Body of pancreas (tissue), 4 donors: ENCODE data around the gene ANKRD31. TPM values are rescaled to one million over a fixed set of nuclear protein-coding genes. Genes with fewer than 3 reads are reported as not detected.

Experiments used
- ATAC-seq: fragments of 150-250 bp; one replicate; pipeline ENCODE4 v1.9.1; 2016
- DNase-seq, 4 donors: peaks; one replicate each; pipeline ENCODE4 v3.0.0-alpha.2; 2019
- H3K27ac ChIP-seq, 4 donors: fragments of 200-600 bp; sonication (generic); 1 replicate in 3 of 4; 2 replicates in 1 of 4; pipeline versions ENCODE4 v1.5.1 to v1.6.1; 2016 to 2019; ENCODE audit warnings: mild to moderate bottlenecking in 1 of 4, mixed read lengths in 1 of 4, moderate library complexity in 1 of 4
- H3K27me3 ChIP-seq, 2 donors: fragments of 200-600 bp; sonication (generic); one replicate each; pipeline ENCODE4 v1.6.0; 2016; ENCODE audit warnings: mild to moderate bottlenecking in 1 of 2
- H3K36me3 ChIP-seq, 2 donors: fragments of 200-600 bp; sonication (generic); replicated peaks in 1 of 2; 2 replicates each; pipeline ENCODE4 v1.5.1; 2016; ENCODE audit warnings: low read depth in 2 of 2; ENCODE audit not compliant: insufficient read depth in 1 of 2
- H3K4me1 ChIP-seq: fragments of 200-600 bp; sonication (generic); one replicate; pipeline ENCODE4 v1.6.0; 2016
- H3K4me3 ChIP-seq, 2 donors: fragments of 200-600 bp; sonication (generic); 1 replicate in 1 of 2; 2 replicates in 1 of 2; pipeline ENCODE4 v1.5.1; 2016 to 2019
- H3K9me3 ChIP-seq, 3 donors: fragments of 200-600 bp; sonication (generic); 1 replicate in 2 of 3; 2 replicates in 1 of 3; pipeline ENCODE4 v1.5.1; 2016
- POLR2A ChIP-seq, 3 donors: fragments of 450-650 bp; IDR thresholded peaks; one replicate each; pipeline ENCODE4 v1.6.1; 2016; ENCODE audit warnings: antibody characterized with exemption in 3 of 3, mild to moderate bottlenecking in 2 of 3
- WGBS, 2 donors: methylation state at CpG; one replicate each; pipeline ENCODE4 v1.1.5; 2017; 5-methylcytosine and 5-hydroxymethylcytosine counted together
- intact Hi-C: fragments of 100-400 bp; cut with DNase I; formaldehyde crosslinking; loops from one replicate; pipeline ENCODE4 v1.15.1; 2023
- total RNA-seq, 2 donors: library from RNA; depleted of rRNA; stranded (reverse); fragments of >200 nt; gene quantifications; one replicate each; pipeline ENCODE4 v1.1.0, GENCODE V29; 2016
- TF ChIP-seq, protein P1 (sequence below), 7 experiments: fragments of 450-650 bp in 4 of 7; fragments of 200-600 bp in 3 of 7; sonication (generic) in 3 of 7; IDR thresholded peaks; one replicate each; pipeline ENCODE4 v1.5.1; 2016 to 2019; ENCODE audit warnings: antibody characterized with exemption in 7 of 7

The ANKRD31 gene
- total RNA-seq, 2 donors from 2014 or later = 0.33 to 0.78 TPM

DNA sequence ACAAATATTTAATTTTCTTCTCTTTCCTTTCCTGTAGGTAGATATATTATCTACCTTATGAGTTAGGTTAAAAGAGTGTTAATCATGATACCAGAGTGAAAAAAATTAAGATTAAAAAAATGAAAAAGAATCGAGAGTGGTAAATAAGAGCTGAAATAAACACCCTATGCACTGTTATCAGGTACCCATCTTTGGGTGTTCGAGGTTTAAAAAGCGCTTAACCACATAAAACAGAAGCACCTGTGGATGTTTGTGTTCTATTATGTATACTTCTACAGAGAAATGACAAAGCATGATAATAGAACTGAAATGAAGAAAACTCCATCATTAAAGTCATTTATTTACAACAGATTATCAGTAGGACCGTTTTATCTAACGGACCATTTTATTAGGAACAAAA lies 158.7 kb downstream of the ANKRD31 start:
- H3K27me3 ChIP-seq = no peaks in the 10 kb centered on the region
- DNase-seq = no peak
- no peaks in the 10 kb centered on the region for H3K9me3 ChIP-seq
- H3K36me3 ChIP-seq = no peaks in the 10 kb centered on the region
- H3K27ac ChIP-seq = no peak overlapping the region
- TF ChIP-seq, protein P1, sequence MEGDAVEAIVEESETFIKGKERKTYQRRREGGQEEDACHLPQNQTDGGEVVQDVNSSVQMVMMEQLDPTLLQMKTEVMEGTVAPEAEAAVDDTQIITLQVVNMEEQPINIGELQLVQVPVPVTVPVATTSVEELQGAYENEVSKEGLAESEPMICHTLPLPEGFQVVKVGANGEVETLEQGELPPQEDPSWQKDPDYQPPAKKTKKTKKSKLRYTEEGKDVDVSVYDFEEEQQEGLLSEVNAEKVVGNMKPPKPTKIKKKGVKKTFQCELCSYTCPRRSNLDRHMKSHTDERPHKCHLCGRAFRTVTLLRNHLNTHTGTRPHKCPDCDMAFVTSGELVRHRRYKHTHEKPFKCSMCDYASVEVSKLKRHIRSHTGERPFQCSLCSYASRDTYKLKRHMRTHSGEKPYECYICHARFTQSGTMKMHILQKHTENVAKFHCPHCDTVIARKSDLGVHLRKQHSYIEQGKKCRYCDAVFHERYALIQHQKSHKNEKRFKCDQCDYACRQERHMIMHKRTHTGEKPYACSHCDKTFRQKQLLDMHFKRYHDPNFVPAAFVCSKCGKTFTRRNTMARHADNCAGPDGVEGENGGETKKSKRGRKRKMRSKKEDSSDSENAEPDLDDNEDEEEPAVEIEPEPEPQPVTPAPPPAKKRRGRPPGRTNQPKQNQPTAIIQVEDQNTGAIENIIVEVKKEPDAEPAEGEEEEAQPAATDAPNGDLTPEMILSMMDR (IDR thresholded peaks at IDR 0.05) = no peak
- TF ChIP-seq POLR2A (IDR thresholded peaks at IDR 0.05) = no peak
- H3K4me1 ChIP-seq = no peaks in the 10 kb centered on the region
- 73% methylated on average over 5 of the region's 5 CpGs for WGBS, 2 donors
- ATAC-seq = no peak
- H3K4me3 ChIP-seq = no peak overlapping the region
- intact Hi-C loops = no loop called here

DNA sequence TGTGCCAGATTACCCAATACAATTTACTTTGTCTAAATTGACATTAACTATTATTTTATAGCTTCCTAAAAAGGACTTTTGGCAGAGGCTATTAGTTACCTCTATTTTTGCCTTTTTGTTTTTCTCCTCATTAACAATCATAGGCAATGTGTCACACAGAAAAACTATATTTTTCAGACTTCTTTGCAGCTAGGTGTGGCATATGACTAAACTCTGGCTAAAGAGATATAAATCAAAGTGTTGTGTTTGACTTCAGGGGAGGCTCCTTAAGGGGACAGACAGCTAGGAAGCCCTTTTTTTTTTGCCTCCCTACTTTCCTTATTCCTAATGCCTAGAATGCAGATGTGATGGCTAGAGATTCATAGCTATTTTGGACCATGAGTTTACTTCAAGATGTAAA lies 164.6 kb downstream of the ANKRD31 start:
- DNase-seq (no peak), ATAC-seq (no peak)
- Histone ChIP-seq H3K4me1 (no peaks in the 10 kb centered on the region), H3K4me3 (no peak overlapping the region), H3K36me3 (no peaks in the 10 kb centered on the region), H3K9me3 (no peaks in the 10 kb centered on the region), H3K27me3 (no peaks in the 10 kb centered on the region), H3K27ac (no peak overlapping the region)
- no peak for TF ChIP-seq POLR2A (IDR thresholded peaks at IDR 0.05)
- TF ChIP-seq, protein P1 (IDR thresholded peaks at IDR 0.05) = no peak
- intact Hi-C loops = no loop called here

DNA sequence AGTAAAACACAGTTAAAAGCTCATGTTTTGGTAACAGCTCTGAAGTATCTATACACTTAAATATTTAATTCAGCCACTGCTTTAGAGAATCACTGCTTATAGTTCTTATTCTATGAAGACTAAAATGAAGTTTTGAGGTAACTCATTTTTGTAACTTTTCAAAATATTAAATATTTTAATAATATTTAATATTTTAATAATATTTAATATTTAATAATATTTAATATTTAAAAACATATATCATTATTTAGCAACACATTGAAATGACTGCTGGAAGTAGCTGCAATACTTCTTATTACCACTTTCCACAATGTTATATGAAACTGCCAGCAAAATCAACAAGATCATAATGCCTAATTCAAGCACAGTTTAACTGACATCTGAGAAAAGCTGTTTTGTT lies 165.6 kb downstream of the ANKRD31 start:
- Histone ChIP-seq H3K36me3 (no peaks in the 10 kb centered on the region), H3K4me3 (no peak overlapping the region), H3K9me3 (no peaks in the 10 kb centered on the region), H3K4me1 (no peaks in the 10 kb centered on the region), H3K27ac (no peak overlapping the region), H3K27me3 (no peaks in the 10 kb centered on the region)
- no peak for ATAC-seq
- intact Hi-C loops = no loop called here
- no peak for TF ChIP-seq POLR2A (IDR thresholded peaks at IDR 0.05)
- TF ChIP-seq, protein P1 (IDR thresholded peaks at IDR 0.05) = peak in 1 of 7 experiments; percentile 10
- no peak for DNase-seq

DNA sequence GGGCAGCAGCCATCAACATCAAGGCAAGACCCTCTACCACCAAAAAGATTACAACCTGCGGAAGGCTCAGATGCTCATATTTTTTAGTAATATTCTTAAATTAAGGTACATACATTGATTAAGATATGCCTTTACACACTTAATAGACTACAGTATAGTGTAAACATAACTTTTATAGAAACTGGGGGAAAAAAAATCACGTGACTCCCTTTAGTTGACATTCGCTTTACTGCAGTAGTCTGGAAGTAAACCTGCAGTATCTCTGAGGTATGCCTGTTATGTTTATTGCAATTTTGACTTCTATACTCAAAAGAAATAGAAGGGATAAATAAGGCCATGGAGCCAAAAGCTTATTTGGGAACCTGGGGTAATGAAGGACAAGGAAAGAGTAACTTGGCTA lies 169.2 kb downstream of the ANKRD31 start:
- H3K9me3 ChIP-seq = no peaks in the 10 kb centered on the region
- no peak for DNase-seq
- H3K4me3 ChIP-seq = no peak overlapping the region
- H3K4me1 ChIP-seq = no peaks in the 10 kb centered on the region
- no peaks in the 10 kb centered on the region for H3K27me3 ChIP-seq
- TF ChIP-seq, protein P1 (IDR thresholded peaks at IDR 0.05) = no peak
- TF ChIP-seq POLR2A (IDR thresholded peaks at IDR 0.05) = no peak
- no peak overlapping the region for H3K27ac ChIP-seq
- intact Hi-C loops = no loop called here
- H3K36me3 ChIP-seq = no peaks in the 10 kb centered on the region
- no peak for ATAC-seq
- WGBS, 2 donors = 91 to 95% methylated on average over 3 of the region's 3 CpGs

DNA sequence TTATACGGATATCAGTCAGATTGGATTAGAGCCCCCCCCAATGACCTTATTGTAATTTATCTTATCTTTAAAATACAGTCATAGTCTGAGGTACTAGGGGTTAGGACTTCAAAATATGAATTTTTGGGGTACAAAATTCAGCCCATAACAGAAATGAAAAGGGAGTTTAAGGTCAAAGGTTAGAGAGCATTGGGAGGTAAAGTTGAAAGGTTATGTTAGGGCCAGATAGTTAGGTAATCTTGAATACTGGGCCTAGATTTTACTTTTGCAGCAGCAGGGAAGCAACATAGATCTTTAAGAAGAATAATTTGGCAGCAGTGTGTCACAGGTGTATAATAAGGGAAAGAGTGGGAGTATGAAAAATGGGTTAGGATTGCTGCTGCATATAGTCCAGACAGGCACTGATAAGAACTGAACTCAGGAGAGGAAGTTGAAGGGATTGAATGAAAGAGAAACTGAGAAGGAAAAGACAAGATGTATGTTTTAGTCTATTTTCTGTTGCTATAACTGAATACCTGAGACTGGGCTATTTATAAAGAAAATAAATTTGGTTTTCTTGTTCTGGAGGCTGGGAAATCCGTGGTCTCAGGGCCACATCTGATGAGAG lies 173.7 kb downstream of the ANKRD31 start:
- no peak overlapping the region for H3K27ac ChIP-seq
- H3K36me3 ChIP-seq = no peaks in the 10 kb centered on the region
- WGBS, 2 donors = 70 to 81% methylated on average over 2 of the region's 2 CpGs
- no peak for DNase-seq
- no peaks in the 10 kb centered on the region for H3K9me3 ChIP-seq
- no peak for TF ChIP-seq POLR2A (IDR thresholded peaks at IDR 0.05)
- TF ChIP-seq, protein P1 (IDR thresholded peaks at IDR 0.05) = no peak
- H3K4me1 ChIP-seq = no peaks in the 10 kb centered on the region
- no peaks in the 10 kb centered on the region for H3K27me3 ChIP-seq
- ATAC-seq = no peak
- intact Hi-C loops = no loop called here
- no peak overlapping the region for H3K4me3 ChIP-seq
